Stimulated activated CD4-positive, alpha-beta T cell treated with anti-CD3 and anti-CD28 coated beads, TNF-alpha, amount 100 ng/mL, for 1 hour (primary cell): ENCODE results near the gene PANK2.

Source experiments
- DNase-seq, 3 donors: peaks; one replicate each; pipeline ENCODE4 v3.0.0-alpha.2; 2020; ENCODE audit warnings: low read depth in 3 of 3, low spot score in 1 of 3

The PANK2 gene

DNA sequence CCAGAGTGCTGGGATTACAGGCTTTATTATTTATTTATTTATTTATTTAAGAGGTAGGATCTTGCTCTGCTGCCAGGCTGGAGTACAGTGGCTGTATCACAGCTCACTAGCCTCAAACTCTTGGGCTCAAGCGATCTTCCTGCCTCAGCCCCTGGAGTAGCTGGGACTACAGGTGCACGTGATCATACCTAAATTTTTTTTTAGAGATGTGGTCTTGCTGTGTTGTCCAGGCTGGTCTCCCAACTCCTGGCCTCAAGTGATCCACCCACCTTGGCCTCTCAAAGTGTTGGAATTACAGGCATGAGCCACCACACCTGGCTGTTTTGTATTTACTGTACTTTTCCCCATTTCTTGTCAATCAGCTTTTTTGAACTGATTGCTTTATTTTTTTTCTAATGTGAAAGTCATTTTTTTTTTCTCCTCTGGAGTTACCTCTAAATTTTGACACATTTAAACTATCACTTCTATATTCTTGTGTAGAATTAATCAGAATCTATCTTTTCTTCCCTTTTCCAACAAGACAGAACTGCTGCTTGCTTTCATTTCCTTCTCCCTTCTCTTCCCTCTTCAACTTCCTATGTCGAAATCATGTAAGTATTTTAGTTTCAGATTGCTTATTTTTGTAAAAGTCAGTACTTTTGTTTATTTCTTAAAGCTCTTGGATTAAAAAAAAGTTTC is 12.0 kb downstream of the PANK2 start:
- DNase-seq, result no peak

DNA sequence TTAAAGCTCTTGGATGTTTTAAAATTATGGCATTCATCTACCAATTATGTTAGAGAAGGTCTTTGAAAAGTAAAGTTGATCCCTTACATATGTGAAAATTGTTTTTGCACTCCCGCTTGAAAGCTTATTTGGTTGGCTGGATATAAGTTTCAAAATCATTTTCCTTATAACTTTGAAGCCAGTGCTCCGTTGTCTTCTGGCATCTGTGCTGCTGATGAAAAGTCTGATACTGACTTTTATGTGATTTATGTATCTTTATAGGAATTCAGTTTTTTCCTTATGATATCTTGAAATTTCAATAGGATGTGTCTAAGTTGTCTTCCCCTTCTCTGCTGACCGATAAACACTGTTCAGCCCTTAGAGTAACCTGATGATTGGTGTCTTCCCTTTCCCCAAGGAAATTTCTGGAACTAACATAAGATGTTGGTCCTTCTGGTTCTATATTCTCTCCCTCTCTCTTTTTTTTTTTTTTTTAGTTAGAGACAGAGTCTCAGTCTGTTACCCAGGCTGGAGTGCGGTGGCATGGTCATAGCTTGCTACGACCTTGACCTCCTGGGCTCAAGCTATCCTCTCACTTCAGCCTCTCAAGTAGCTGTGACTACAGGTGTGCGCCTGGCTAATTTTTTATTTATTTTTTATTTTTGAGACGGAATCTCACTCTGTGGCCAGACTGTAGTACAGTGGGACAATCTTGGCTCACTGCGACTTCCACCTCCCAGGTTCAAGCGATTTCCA is 12.7 kb downstream of the PANK2 start:
- no peak for DNase-seq

DNA sequence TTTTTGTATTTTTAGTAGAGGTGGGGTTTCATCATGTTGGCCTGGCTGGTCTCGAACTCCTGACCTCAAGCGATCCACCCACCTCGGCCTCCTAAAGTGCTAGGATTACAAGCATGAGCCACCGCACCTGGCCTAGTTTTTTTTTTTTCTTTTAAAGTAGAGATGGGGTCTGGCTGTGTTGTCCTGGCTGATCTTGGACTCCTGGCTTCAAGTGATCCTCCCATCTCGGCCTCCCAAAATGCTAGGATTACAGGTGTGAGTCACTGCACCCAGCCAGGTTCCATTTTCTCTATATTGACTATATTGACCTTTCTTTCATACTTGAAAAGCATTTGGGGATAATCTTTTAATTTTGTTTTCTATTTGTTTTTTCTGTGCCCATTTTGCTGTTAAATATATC is 13.3 kb downstream of the PANK2 start:
- no peak for DNase-seq

DNA sequence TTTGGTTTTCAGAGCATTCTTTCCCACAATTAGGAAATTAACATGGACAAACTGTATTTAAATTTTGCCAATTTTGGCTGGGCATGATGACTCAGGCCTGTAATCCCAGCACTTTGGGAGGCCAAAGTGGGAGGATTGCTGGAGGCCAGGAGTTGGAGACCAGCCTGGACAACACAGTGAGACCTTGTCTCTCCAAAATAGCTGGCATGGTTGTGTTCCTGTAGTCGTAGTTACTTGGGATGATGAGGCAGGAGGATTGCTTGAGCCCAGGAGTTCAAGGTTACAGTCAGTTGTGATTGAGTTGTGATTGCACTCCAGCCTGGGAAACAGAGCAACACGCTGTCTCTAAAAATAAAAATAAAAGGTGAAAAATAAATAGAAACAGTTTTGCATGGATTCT is 15.0 kb downstream of the PANK2 start:
- DNase-seq, result no peak

GRCh38 chr20:3904857-3905256 is 15.7 kb downstream of the PANK2 start:
- DNase-seq, result no peak

DNA sequence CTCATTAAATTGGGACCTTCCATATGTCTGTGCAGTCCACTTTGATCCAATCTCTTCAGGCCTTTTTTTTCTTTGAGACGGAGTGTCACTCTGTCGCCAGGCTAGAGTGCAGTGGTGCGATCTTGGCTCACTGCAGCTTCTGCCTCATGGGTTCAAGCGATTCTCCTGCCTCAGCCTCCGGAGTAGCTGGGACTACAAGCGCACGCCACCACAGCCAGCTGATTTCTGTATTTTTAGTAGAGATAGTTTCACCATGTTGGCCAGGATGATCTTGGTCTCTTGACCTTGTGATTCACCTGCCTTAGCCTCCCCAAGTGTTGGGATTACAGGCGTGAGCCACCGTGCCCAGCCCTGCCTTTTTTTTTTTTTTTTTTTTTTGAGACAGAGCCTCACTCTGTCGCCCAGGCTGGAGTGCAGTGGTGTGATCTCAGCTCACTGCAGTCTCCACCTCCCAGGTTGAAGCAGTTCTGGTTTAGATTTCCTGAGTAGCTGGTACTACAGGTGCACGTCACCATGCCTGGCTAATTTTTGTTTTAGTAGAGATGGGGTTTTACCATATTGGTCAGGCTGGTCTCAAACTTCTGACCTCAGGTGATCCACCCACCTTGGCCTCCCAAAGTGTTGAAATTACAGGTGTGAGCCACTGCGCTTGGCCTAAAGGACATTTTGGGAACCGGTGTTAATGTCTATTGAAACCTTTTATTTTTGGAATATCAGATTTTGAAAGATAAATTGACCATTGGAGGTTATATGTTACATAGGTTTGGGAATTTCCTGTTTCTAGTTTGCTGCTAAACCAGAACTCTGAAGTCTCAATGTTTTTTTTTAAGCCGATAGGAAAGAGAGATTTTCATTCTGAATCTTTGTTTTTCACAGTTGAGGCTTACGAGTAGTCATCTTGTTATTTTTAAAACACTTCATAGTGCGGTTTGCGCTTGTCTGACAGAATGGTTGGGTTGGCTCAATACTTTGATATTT is 17.8 kb downstream of the PANK2 start:
- DNase-seq, result peak in 1 of 3 donors; percentile 10

GRCh38 chr20:3908667-3909066 is 19.5 kb downstream of the PANK2 start:
- DNase-seq, result no peak

DNA sequence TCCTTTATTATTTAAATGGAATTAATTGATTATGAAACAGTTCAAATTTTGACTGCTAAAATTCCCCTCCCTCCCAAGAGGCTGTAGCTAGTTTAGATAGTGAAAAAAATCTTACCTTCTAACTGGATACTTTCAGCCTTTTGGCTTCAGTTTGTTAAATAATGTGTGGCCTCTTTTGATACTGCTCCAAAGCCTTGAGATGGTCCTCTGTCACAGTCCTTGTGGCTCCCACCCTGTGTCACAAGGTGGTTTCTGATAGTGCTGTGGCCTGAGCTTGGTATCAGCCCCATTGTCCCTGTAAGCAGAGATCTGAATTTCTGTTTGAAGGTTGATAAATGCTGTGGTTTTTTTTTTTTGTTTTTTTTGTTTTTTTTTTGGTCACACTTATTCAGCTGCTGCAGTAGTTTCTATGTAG is 20.8 kb downstream of the PANK2 start:
- DNase-seq, result no peak

- no peak for DNase-seq
These were observed 21.7 kb downstream of the PANK2 start for GRCh38 chr20:3910853-3911252.

DNA sequence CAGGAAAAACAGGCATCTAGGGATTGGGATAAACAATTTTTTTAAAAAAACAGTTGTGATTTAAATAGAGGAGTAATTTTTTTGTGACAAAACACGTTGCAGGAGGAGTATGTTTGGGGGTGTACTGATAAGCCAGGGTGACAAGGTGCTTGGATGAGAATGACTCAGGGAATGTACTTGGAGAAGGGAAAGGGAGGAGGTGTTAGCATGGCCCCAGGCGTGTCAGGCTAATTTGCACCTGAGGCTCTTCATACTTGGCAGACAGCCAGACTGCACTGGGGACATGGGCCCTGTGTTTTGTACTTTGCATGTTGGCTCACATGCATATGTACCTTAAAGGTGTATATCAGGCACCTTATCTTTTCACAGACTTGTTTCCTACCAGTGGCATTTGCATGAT is 22.8 kb downstream of the PANK2 start:
- no peak for DNase-seq

DNA sequence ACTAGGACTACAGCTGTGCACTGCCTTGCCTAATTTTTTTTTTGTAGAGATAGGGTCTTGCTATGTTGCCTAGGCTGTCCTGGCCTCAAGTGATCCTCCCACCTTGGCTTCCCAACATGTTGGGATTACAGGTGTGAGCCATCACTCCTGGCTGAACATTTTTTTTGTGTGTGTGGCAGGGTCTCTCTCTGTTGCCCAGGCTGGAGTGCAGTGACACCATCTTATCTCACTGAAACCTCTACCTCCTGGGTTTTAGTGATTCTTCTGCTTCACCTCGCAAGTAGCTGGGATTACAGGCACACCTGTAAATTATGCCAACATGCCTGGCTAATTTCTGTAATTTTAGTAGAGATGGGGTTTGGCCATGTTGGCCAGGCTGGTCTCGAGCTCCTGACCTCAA is 25.3 kb downstream of the PANK2 start:
- no peak for DNase-seq

DNA sequence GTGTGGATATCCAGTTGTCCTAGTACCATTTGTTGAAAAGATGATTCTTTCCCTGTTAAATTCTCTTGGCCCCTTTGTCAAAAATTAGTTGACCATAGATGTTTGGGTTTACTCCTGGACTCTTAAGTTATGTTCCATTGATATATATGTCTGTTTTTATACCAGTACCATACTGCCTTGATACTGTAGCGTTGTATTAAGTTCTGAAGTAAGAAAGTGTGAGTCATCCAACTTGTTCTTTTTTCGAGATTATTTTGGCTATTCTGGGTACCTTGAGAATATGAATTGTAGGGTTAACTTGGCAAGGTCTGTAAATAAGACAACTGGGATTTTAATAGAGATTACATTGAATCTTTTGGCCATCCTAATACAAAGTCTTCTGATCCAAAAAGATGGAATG is 26.5 kb downstream of the PANK2 start:
- DNase-seq, result no peak

DNA sequence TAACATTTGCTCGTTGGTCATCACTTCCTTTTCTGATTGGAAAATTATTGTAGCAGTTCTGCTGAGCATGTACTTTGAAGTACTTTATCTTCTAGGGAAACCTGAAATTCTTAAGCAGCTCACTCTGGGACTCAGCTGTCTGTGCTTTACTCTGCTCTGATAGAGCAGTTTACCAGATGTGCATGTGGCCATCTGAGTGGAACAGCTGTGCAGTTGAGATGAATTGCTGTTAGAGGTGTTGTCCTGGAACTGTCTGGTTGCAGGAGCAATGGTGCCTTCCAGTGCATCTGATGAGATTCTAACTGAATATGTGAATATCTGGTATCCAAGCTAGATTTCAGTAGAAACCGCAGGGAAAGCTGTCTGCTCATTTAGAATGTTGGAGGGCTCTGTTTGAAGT is 27.2 kb downstream of the PANK2 start:
- DNase-seq, result no peak

GRCh38 chr20:3919352-3919751 is 30.2 kb downstream of the PANK2 start:
- DNase-seq, result no peak

DNA sequence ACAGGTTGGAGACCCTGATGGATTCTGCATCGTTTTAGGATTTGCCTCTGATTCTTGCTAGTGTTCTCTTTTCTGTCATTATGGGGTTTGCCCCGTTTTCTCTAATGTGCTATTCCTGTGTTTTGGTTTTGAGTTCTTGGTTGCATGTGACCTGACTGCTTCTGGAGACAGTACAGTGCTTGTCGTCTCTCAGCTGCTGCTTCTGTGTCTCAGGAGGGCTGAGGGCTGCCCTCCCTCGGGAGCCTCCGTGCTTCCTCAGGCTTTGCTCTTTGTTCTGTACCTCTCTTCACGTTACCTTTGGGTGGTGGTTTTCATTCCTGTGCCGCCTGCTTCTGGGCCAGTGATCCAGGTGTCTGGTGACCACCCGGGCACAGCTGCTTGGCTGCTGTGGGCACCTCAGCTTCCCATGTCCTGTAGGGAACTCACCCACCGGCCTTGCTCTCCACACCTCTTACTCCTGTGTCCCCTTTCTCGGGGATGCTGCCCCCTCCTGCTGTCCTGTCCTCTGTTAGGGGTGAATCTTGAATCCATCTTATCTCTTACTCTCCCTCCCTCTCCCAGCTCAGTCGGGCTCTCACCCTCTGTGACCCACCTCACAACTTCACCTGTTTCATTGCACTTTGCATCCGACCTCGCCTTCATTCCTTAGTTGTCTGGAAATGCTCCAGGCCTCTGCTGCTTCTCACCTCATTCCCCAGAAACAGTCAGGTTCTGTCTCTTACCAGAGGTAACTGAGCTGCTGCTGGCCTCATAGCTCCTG is 33.2 kb downstream of the PANK2 start:
- no peak for DNase-seq

- DNase-seq, result no peak
These were observed 33.8 kb downstream of the PANK2 start for GRCh38 chr20:3922983-3923339.

DNA sequence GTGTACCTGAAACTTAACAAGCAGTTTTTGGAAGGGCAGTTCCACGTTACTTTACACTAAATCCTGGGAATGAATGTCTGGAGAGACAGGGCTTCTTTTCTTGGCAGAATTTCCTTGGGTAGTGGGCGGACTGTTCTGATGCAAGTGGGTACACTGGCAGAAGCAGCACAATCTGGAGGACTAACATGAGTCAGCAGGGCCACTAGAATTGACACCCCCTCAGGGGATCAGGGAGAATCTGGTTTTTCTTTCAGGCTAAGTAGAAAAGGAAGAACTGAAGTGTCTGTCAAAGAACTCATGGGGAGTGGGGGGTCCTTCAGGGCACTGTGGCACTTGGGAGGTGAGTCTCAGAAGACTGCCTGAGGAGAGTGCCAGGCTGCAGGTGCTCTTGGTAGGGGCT is 34.6 kb downstream of the PANK2 start:
- DNase-seq, result no peak

DNA sequence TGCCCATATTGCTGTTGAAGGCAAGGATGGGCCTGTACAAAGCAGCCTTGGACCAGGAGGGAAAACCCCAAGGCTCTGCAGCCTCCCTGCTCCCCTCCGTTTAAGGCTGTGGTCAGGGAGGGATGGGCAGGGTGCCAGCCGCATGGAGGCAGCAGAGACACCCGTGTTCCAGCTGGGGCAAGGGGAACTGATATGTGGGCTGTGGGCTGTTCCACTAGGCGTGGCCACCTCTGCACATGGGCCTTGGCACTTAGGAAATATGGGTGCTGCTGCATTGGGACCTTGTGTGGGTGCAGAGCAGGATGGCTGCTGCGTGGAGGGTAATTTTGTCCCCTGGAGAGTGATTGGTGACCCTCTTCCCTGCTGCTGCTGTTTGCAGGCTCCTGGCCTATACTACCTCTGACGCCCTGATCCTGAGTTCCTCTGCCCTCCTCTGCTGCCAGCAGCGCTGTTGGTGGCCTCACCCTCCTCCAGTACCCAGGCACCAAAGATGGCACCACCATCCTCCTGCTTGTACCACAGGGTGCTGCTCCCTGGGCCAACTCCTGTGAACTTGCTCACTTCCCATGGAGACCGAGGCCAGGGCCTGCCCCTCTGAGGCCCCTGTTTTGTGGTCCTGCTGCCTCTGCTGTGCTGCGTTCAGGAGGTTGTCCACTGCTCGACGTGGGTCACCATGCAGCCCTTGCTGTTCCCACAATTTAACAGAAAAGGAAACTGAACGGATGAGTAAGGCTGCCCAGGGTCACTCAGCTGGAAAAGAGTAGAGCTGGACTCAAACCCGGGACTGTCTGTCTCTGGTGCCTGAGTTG is 35.3 kb downstream of the PANK2 start:
- DNase-seq, result no peak

DNA sequence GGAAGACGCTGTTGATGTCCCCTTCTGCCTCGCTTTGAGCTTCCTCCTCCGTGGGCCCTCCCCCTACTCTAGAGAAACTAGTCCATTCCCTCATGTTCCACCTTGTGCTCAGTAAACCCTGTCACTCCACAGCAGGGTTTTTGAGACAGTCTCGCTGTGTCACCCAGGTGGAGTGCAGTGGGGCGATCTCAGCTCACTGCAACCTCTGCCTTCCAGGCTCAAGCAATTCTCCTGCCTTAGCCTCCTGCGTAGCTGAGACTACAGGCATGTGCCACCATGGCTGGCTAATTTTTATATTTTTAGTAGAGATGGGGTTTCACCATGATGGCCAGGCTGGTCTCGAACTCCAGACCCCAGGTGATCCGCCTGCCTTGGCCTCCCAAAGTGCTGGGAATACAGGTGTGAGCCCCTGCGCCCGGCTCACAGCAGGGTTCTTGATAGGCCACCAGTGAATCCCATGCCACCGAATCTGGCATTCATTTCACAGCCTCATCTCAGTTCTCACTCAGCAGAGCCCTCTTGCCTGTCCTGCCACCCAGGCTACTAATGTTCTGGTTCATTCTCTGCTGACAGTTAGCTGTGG is 36.0 kb downstream of the PANK2 start:
- no peak for DNase-seq
